ENCODE measurements around the gene PCSK6. TPM values are rescaled to one million over a fixed set of nuclear protein-coding genes. Genes with fewer than 3 reads are reported as not detected.

Gene PCSK6
- total RNA-seq, 2 experiments from 2014 or later = 2.7 to 3.0 TPM

DNA sequence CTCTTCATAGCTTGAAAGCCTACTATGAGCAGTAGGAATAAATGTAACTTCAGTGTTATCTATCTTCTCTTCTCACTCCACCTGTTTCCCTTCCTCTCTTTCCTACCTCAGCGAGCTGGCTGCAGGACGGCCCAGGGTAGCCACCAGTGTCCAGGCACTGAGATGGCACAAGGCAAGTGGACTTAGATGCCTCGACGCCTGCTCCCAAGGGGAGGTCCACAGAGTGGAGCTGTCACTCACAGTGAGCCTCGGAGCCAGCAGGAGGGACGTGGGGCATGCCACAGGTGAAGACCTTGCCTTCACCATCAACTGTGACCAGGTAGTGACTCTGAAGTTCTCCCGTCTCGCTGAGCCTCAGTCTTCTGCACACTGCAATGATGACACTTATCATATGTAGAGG, 88.2 kb downstream of the PCSK6 start:
- H3K4me1 Mint-ChIP-seq (ENCODE audit: low read depth) = peaks cover 9% of the 10 kb centered on the region
- CTCF ChIA-PET = no interaction called here

DNA sequence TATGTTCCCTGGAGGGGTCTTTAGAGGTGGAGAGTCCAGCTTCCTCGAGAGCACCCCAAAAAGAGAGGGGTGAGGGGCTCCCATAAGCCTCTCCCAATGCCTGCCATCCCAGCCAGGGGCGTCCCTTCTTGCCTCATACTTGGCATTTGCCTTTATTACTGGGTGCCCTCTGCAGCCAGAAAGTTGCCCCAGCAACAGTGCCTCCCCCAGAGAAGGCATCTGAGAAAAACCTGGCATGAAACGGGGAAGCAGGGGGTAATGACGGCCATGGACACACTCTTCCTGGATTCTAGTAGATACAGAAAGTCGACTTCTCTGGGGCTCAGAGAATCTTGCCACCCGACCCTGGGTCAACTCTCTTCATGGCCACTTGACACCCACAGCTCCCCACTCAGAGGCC, 90.1 kb downstream of the PCSK6 start:
- POLR2A ChIA-PET = no interaction called here
- H3K36me3 Mint-ChIP-seq (ENCODE audit: low read depth) = no peaks in the 10 kb centered on the region
- ATAC-seq = no peak

More for the DNA sequence above, 88.2 kb downstream of the PCSK6 start:
- no peaks in the 10 kb centered on the region for H3K9me3 Mint-ChIP-seq
- peaks cover 10% of the 10 kb centered on the region for H3K27me3 Mint-ChIP-seq
- DNase-seq = no peak
- H3K27ac Mint-ChIP-seq = no peak overlapping the region
- no peaks in the 10 kb centered on the region for H3K36me3 Mint-ChIP-seq (ENCODE audit: low read depth)
- H3K4me3 Mint-ChIP-seq = no peak overlapping the region
- intact Hi-C loops (cut with micrococcal nuclease) = loop anchor here (10.0 kb wide), 1 partner anchor 64 kb away; no protein-coding TSS in a partner anchor
- TF ChIP-seq, protein P1, sequence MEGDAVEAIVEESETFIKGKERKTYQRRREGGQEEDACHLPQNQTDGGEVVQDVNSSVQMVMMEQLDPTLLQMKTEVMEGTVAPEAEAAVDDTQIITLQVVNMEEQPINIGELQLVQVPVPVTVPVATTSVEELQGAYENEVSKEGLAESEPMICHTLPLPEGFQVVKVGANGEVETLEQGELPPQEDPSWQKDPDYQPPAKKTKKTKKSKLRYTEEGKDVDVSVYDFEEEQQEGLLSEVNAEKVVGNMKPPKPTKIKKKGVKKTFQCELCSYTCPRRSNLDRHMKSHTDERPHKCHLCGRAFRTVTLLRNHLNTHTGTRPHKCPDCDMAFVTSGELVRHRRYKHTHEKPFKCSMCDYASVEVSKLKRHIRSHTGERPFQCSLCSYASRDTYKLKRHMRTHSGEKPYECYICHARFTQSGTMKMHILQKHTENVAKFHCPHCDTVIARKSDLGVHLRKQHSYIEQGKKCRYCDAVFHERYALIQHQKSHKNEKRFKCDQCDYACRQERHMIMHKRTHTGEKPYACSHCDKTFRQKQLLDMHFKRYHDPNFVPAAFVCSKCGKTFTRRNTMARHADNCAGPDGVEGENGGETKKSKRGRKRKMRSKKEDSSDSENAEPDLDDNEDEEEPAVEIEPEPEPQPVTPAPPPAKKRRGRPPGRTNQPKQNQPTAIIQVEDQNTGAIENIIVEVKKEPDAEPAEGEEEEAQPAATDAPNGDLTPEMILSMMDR (IDR thresholded peaks at IDR 0.05) = no peak
- POLR2A ChIA-PET = no interaction called here
- ATAC-seq = no peak

DNA sequence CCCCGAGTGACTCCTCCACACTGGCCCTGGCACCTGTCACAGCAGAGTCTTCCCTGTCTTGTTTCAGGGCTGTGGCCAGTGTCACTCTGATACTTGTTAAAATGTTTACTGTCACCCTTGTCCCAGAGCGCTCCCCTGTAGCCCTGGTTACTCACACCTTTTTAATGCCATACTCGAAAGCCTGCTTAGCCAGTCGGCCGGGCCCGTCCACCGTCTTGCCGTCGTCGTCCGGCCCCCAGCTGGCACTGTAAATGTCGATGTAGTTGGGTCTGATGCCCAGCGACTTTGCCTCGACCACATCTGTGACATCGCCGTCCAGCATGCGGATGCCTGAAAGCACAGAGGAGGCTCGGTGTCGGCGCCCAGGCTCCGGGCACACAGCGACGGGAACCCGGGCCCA, 91.3 kb downstream of the PCSK6 start:
- Mint-ChIP-seq H3K4me1 (ENCODE audit: low read depth) (peaks cover 9% of the 10 kb centered on the region), H3K27me3 (peaks cover 14% of the 10 kb centered on the region), H3K36me3 (ENCODE audit: low read depth) (no peaks in the 10 kb centered on the region), H3K9me3 (no peaks in the 10 kb centered on the region), H3K4me3 (no peak overlapping the region), H3K27ac (no peak overlapping the region)
- CTCF ChIA-PET = no interaction called here
- TF ChIP-seq, protein P1 (IDR thresholded peaks at IDR 0.05) = no peak
- POLR2A ChIA-PET = interaction anchor here (0.6 kb wide), 1 partner anchor 1627 kb away, joined by 4 read pairs; no protein-coding TSS in a partner anchor
- no peak for DNase-seq
- ATAC-seq = no peak
- intact Hi-C loops (cut with micrococcal nuclease) = no loop called here

More for the DNA sequence above, 90.1 kb downstream of the PCSK6 start:
- Mint-ChIP-seq H3K4me1 (ENCODE audit: low read depth) (peaks cover 9% of the 10 kb centered on the region), H3K4me3 (no peak overlapping the region), H3K9me3 (no peaks in the 10 kb centered on the region), H3K27ac (no peak overlapping the region), H3K27me3 (peaks cover 14% of the 10 kb centered on the region)
- TF ChIP-seq, protein P1 (IDR thresholded peaks at IDR 0.05) = no peak
- intact Hi-C loops (cut with micrococcal nuclease) = no loop called here
- no peak for DNase-seq
- CTCF ChIA-PET = no interaction called here

DNA sequence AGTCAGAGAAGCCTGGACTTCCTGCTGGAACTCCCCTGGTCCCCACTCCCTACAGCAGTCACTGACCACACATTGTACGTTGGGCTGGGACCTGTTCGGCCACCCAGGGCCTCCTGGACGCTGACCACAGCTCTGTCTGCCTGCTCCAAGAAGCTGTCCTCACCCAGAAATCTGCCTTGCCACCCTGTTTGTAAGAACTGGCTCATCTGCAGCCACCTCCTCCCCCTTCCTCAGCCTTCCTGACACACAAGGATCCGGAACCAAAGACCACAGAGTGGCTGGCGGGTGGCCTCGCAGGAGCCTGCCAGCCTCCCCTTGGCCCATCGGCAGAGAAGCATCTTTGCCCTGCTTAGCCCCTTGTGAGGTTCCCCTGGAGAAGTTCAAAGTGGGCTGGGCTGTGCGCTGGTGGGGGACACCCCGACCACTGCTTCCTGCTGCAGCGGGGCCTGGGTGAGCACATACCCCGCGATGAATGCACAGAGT, 91.9 kb downstream of the PCSK6 start:
- intact Hi-C loops (cut with micrococcal nuclease) = no loop called here
- peak overlapping the region; percentile 74 for H3K27ac Mint-ChIP-seq
- H3K36me3 Mint-ChIP-seq (ENCODE audit: low read depth) = no peaks in the 10 kb centered on the region
- DNase-seq = peak; percentile 37
- H3K9me3 Mint-ChIP-seq = no peaks in the 10 kb centered on the region
- POLR2A ChIA-PET = interaction anchor here (0.6 to 1.7 kb wide), 3 partner anchors 8 to 1627 kb away, joined by 3 to 4 read pairs (median 3); no protein-coding TSS in a partner anchor
- peaks cover 9% of the 10 kb centered on the region for H3K4me1 Mint-ChIP-seq (ENCODE audit: low read depth)
- CTCF ChIA-PET = no interaction called here
- peak overlapping the region; percentile 9 for H3K4me3 Mint-ChIP-seq
- TF ChIP-seq, protein P1 (IDR thresholded peaks at IDR 0.05) = no peak
- peak; percentile 67 for ATAC-seq
- peaks cover 14% of the 10 kb centered on the region for H3K27me3 Mint-ChIP-seq

DNA sequence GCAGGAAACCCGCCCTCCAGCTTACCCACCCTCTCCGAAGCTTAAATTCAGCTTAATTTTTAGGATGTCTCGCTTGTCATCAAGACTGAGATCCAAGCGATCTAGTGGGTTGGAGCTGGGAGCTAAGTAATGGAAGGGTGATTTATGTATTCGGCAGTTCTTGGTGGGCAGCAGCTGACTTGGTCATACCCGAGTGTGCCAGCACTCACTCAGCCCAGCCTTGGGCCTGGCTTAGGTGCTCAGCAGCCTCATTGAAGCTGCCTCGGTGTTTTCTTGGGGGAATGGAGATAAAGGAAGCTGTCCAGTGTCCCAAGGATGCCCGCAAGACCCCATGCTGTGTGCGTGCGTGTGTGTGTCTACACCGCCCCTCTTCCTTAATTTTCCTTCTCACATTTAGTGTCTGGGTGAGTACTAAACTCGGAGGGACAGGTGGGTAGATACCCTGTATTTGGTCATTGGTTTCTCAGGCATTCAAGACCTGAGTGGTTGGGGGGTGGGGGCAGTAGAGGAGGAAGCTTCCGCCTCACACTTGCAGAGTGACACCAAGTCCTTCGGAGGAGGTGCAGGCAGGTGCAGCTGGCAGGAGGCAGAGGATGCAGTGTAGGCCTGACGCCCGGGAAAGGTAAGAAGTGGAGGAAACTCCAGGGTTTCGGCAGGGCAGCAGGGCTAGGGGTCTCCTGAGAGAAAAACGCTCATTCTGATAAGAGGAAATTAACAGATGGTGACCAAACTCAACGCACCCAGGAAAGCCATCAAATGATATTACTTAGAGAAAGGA, 92.8 kb downstream of the PCSK6 start:
- Mint-ChIP-seq H3K9me3 (no peaks in the 10 kb centered on the region), H3K27ac (no peak overlapping the region), H3K4me1 (ENCODE audit: low read depth) (peaks cover 13% of the 10 kb centered on the region), H3K36me3 (ENCODE audit: low read depth) (no peaks in the 10 kb centered on the region), H3K4me3 (no peak overlapping the region), H3K27me3 (peaks cover 14% of the 10 kb centered on the region)
- ATAC-seq = no peak
- intact Hi-C loops (cut with micrococcal nuclease) = no loop called here
- TF ChIP-seq, protein P1 (IDR thresholded peaks at IDR 0.05) = no peak
- ChIA-PET CTCF (interaction anchor here (1.0 to 1.3 kb wide), 3 partner anchors 18 to 79 kb away, joined by 3 read pairs; no protein-coding TSS in a partner anchor), POLR2A (interaction anchor here (1.7 kb wide), 1 partner anchor 239 kb away, joined by 3 read pairs; no protein-coding TSS in a partner anchor)
- no peak for DNase-seq
